Activated B cell treated with CpG ODN at 0.5 μM for 24 hours (primary cell): ENCODE results near the gene USH2A. TPM values are rescaled to one million over a fixed set of nuclear protein-coding genes. Genes with fewer than 3 reads are reported as not detected.

Experiments
- ATAC-seq: fragments of 200-7000 bp; cut with Tn5 transposase; one replicate; pipeline ENCODE4 v1.10.0; 2021; ENCODE audit warnings: low read depth, mild to moderate bottlenecking, moderate library complexity
- CTCF ChIA-PET: fragments of 350-600 bp; sonication (Branson Sonifier 250); formaldehyde crosslinking; loops from one replicate; lab custom pipeline; 2021; ENCODE audit warnings: antibody characterized with exemption; lab: Charles Lee
- POLR2A ChIA-PET: fragments of 350-600 bp; sonication (Branson Sonifier 250); formaldehyde crosslinking; loops from one replicate; lab custom pipeline; 2021; ENCODE audit warnings: antibody characterized with exemption; lab: Charles Lee
- DNase-seq: peaks from one replicate; pipeline ENCODE4 v3.0.0; 2022
- H3K27ac Mint-ChIP-seq: one replicate; pipeline ENCODE4 v1.8.0; 2020; ENCODE audit warnings: mixed read lengths
- H3K27me3 Mint-ChIP-seq: one replicate; pipeline ENCODE4 v1.8.0; 2021; ENCODE audit warnings: mixed read lengths
- H3K36me3 Mint-ChIP-seq: one replicate; pipeline ENCODE4 v1.8.0; 2021; ENCODE audit warnings: low read depth, mixed read lengths
- H3K4me1 Mint-ChIP-seq: one replicate; pipeline ENCODE4 v1.8.0; 2021; ENCODE audit warnings: mixed read lengths
- H3K4me3 Mint-ChIP-seq: one replicate; pipeline ENCODE4 v1.8.0; 2020; ENCODE audit warnings: mild to moderate bottlenecking, mixed read lengths
- H3K9me3 Mint-ChIP-seq: one replicate; pipeline ENCODE4 v1.8.0; 2020; ENCODE audit warnings: mixed read lengths
- intact Hi-C: fragments of 100-400 bp; cut with micrococcal nuclease; formaldehyde crosslinking; loops from one replicate; pipeline ENCODE4 v1.15.1; 2024
- total RNA-seq: library from RNA; stranded (reverse); gene quantifications from 2 replicates; pipeline ENCODE4 v1.2.3, GENCODE V29; 2022
- TF ChIP-seq, protein P1 (sequence below): fragments of 200-600 bp; IDR thresholded peaks from one replicate; pipeline ENCODE4 v1.8.0; 2022; ENCODE audit warnings: antibody characterized with exemption, mild to moderate bottlenecking

Gene USH2A
- total RNA-seq, 1 donor from 2014 or later = not detected

DNA sequence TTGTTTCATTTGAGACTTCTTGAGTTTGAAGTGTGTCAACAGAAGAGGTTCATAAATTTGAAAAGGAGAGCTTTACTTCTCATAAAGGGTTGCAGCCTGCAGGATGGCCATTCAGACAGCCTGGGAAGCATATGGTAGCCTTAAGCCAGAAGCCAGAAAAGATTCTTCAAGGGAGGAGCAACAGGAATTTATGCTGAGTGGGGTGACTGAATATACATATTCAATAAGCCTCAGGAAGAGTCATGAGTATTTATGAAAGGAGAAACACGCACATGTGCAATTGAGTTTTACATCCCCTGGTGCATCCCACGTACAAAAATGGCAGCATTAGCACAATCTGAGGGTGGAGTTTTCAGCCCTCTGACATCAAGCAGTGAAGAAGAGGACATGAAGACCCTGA lies 565.9 kb downstream of the USH2A start:
- TF ChIP-seq, protein P1, sequence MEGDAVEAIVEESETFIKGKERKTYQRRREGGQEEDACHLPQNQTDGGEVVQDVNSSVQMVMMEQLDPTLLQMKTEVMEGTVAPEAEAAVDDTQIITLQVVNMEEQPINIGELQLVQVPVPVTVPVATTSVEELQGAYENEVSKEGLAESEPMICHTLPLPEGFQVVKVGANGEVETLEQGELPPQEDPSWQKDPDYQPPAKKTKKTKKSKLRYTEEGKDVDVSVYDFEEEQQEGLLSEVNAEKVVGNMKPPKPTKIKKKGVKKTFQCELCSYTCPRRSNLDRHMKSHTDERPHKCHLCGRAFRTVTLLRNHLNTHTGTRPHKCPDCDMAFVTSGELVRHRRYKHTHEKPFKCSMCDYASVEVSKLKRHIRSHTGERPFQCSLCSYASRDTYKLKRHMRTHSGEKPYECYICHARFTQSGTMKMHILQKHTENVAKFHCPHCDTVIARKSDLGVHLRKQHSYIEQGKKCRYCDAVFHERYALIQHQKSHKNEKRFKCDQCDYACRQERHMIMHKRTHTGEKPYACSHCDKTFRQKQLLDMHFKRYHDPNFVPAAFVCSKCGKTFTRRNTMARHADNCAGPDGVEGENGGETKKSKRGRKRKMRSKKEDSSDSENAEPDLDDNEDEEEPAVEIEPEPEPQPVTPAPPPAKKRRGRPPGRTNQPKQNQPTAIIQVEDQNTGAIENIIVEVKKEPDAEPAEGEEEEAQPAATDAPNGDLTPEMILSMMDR = no peak

DNA sequence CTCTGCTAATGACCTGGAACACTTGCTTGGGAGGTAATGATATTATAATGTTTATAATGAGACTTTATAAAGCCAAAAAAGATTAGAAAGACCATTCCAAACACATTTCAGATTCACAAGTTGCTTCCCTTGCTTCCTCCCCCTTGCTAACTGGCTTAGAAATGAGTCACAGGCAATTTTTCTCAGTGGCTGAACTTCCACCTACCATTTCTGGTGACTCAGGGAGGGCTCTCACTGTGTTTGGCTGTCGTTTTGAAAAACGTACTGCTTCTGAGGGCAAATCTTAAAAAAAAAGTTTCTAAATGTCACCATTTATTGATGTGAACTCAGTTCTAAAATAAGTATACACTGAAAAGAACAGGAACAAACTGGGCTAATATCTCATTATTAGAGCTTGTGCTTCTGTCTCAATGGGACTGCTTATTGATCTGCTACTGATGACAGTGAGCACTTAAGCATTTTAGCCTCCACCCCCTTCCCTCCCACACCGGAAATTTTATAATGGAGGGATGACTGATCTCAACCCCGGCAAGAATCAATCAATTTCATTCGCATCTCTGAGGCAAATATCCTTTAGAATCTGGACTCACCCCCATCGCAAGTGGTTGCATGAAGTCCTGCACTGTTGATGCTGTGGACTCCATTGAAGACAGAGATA lies 577.9 kb downstream of the USH2A start:
- no peaks in the 10 kb centered on the region for H3K27me3 Mint-ChIP-seq
- no peak overlapping the region for H3K4me3 Mint-ChIP-seq
- TF ChIP-seq, protein P1 = no peak
- no peak for DNase-seq
- H3K27ac Mint-ChIP-seq = no peak overlapping the region
- no peaks in the 10 kb centered on the region for H3K4me1 Mint-ChIP-seq
- ATAC-seq = no peak
- CTCF ChIA-PET = no interaction called here
- H3K9me3 Mint-ChIP-seq = peaks cover 4% of the 10 kb centered on the region
- intact Hi-C loops = no loop called here
- H3K36me3 Mint-ChIP-seq = no peaks in the 10 kb centered on the region
- POLR2A ChIA-PET = no interaction called here

More for the DNA sequence above, 565.9 kb downstream of the USH2A start:
- DNase-seq (no peak), ATAC-seq (no peak)
- Mint-ChIP-seq H3K27me3 (no peaks in the 10 kb centered on the region), H3K36me3 (no peaks in the 10 kb centered on the region), H3K4me1 (no peaks in the 10 kb centered on the region), H3K9me3 (peaks cover 15% of the 10 kb centered on the region), H3K27ac (no peak overlapping the region), H3K4me3 (no peak overlapping the region)
- ChIA-PET CTCF (no interaction called here), POLR2A (no interaction called here)
- intact Hi-C loops = no loop called here

DNA sequence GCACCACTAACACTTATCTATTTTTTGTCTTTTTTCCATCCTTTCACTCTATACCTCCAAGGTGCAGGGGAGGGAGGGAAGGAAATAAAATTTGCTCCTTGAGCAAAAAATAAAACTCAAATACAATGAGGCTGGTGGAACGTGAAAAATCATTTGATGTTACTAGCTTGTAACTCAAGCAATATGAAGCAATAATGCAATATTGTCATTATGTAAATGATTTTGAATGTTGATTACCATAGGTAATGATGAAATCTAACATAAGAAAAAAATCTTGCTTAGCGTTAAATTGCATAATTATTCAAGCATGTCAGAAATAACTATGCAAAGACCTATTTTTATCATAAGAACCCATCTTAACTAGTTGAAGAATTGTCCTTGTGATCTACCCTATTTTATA lies 578.5 kb downstream of the USH2A start:
- DNase-seq (no peak), ATAC-seq (no peak)
- H3K9me3 Mint-ChIP-seq = peaks cover 4% of the 10 kb centered on the region
- H3K4me1 Mint-ChIP-seq = no peaks in the 10 kb centered on the region
- CTCF ChIA-PET = no interaction called here
- TF ChIP-seq, protein P1 = no peak
- no peak overlapping the region for H3K4me3 Mint-ChIP-seq
- POLR2A ChIA-PET = no interaction called here
- H3K27me3 Mint-ChIP-seq = no peaks in the 10 kb centered on the region
- H3K27ac Mint-ChIP-seq = no peak overlapping the region
- no peaks in the 10 kb centered on the region for H3K36me3 Mint-ChIP-seq
- intact Hi-C loops = no loop called here

DNA sequence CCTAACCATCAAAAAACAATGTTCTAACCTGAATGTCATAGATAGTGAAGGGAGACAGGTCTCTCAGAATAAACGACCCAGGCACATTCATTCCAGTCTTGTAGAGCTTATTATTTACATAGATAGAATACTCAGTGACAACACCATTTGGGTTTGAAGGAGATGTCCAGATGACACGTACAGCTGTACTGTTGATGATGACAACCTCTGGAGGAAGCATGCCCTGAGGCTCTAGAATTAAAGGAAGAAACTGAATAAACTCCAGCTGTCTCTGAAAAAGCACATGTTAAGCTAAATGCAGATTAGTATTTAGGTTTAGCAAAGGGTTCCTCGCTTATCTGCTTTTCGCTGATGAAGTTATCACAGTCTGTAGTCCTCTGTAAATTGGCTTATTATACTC lies 579.0 kb downstream of the USH2A start:
- no peaks in the 10 kb centered on the region for H3K27me3 Mint-ChIP-seq
- H3K27ac Mint-ChIP-seq = no peak overlapping the region
- no peaks in the 10 kb centered on the region for H3K4me1 Mint-ChIP-seq
- POLR2A ChIA-PET = no interaction called here
- intact Hi-C loops = no loop called here
- H3K36me3 Mint-ChIP-seq = no peaks in the 10 kb centered on the region
- H3K4me3 Mint-ChIP-seq = no peak overlapping the region
- CTCF ChIA-PET = no interaction called here
- DNase-seq = no peak
- peaks cover 4% of the 10 kb centered on the region for H3K9me3 Mint-ChIP-seq
- ATAC-seq = no peak
- TF ChIP-seq, protein P1 = no peak

DNA sequence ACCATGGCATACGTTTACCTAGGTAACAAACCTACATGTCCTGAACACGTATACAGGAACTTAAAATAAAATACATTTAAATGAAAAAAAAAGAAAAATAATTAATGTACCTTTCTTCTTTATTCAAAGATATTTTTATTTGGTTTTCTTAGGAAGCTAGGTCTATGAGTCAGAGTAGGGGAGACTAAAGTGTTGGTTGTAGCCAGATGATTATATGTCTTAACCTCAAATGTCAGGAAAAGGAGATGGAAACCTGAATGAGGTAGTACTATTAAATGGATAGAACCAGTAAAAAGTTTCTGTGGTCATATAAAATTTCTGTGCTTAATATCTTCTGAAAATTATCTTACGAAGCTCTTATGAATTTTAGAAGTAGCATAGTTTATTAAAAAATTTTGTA lies 580.3 kb downstream of the USH2A start:
- DNase-seq (no peak), ATAC-seq (no peak)
- no peaks in the 10 kb centered on the region for H3K36me3 Mint-ChIP-seq
- no peak overlapping the region for H3K27ac Mint-ChIP-seq
- ChIA-PET POLR2A (no interaction called here), CTCF (no interaction called here)
- no peak overlapping the region for H3K4me3 Mint-ChIP-seq
- TF ChIP-seq, protein P1 = no peak
- intact Hi-C loops = no loop called here
- H3K27me3 Mint-ChIP-seq = no peaks in the 10 kb centered on the region
- H3K9me3 Mint-ChIP-seq = peaks cover 7% of the 10 kb centered on the region
- no peaks in the 10 kb centered on the region for H3K4me1 Mint-ChIP-seq
